Retinal pigment epithelial cell (primary cell): ENCODE measurements around the gene RASSF1.
"Not testable (repeated sequence)": the region's sequence is repeated elsewhere in the genome, so short reads cannot be mapped to it uniquely, and the experiment has no call there.

Experiments used
- DNase-seq: peaks from one replicate; pipeline ENCODE4 v3.0.0-alpha.2; 2010; ENCODE audit warnings: low read depth
- H3K4me3 ChIP-seq: 2 replicates; pipeline ENCODE4 v1.5.1; 2011; ENCODE audit warnings: mild to moderate bottlenecking, low read length, control low read depth, moderate library complexity
- TF ChIP-seq, protein P1 (sequence below): conservative IDR thresholded peaks from 2 replicates; pipeline ENCODE4 v1.5.1; 2011; ENCODE audit warnings: low read depth, low read length, control low read depth, inconsistent platforms

RASSF1 gene

DNA sequence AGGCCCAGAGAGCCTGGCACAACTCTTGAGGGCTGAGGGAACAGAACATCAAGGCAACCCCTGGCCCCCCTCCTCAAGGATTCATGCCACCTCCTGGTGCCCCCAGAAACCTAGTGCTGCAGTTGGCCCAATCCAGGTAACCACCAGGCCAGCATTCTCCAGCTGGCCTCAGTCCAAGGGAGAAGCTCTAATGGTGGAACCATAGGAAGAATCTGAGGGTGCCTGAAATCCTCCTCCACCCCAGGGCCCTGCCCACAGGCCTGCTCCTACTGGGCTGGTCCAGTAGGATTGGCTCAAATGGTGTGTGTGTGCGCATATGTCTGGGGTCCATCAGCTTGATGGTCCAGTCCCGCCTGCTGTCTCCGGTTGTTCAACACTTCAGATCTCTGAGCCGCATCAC lies 25.8 kb downstream of the RASSF1 start:
- H3K4me3 ChIP-seq: no peak overlapping the region
- TF ChIP-seq, protein P1, sequence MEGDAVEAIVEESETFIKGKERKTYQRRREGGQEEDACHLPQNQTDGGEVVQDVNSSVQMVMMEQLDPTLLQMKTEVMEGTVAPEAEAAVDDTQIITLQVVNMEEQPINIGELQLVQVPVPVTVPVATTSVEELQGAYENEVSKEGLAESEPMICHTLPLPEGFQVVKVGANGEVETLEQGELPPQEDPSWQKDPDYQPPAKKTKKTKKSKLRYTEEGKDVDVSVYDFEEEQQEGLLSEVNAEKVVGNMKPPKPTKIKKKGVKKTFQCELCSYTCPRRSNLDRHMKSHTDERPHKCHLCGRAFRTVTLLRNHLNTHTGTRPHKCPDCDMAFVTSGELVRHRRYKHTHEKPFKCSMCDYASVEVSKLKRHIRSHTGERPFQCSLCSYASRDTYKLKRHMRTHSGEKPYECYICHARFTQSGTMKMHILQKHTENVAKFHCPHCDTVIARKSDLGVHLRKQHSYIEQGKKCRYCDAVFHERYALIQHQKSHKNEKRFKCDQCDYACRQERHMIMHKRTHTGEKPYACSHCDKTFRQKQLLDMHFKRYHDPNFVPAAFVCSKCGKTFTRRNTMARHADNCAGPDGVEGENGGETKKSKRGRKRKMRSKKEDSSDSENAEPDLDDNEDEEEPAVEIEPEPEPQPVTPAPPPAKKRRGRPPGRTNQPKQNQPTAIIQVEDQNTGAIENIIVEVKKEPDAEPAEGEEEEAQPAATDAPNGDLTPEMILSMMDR: no peak
- no peak for DNase-seq

DNA sequence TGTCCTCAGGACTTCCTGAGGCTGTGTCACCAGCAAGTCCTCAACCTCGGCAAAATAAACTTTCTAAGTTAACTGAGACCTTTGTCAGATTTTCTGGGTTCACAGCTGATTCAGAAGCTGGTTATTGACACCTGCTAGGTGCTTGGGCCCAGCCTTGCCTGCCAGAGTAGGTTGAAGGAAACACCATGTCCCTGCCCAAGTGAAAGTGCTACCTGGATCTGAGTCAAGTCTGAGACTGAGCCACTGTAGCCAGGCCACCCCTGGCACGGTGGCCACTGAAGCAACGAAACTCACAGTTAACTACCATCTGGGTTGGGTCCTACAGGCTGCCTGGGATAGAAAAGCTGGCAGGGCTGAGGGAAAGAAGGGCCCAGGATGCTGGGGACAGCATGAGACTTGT lies 26.3 kb downstream of the RASSF1 start:
- H3K4me3 ChIP-seq: no peak overlapping the region
- TF ChIP-seq, protein P1: no peak
- DNase-seq: no peak

DNA sequence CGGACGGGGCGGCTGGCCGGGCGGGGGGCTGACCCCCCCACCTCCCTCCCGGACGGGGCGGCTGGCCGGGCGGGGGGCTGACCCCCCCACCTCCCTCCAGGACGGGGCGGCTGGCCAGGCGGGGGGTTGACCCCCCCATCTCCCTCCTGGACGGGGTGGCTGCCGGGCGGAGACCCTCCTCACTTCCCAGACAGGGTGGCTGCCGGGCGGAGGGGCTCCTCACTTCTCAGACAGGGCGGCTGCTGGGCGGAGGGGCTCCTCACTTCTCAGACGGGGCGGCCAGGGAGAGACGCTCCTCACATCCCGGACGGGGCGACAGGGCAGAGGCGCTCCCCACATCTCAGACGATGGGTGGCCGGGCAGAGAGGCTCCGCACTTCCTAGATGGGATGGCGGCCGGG lies 28.6 kb downstream of the RASSF1 start:
- H3K4me3 ChIP-seq, DNase-seq: not testable (repeated sequence)

DNA sequence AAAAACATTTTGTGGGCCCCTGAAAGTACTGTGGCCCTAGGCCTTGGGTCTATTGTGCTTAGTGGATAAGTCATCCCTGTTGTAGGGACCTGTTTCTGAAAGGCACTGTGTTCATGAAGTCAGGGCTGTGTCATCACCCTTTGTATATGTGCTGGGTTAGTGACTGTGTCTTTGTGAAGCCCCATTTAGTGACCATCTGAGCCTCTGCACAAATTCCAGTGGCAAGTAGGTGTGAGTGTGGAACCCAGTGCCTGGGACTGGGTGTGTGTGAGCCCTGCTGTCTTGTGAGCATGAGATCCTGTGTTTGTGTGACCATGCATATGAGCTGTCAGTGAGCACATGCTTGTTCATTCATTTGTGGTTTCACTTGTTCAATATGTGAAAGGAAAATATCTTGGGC lies 36.0 kb downstream of the RASSF1 start:
- TF ChIP-seq, protein P1: no peak
- DNase-seq: no peak

DNA sequence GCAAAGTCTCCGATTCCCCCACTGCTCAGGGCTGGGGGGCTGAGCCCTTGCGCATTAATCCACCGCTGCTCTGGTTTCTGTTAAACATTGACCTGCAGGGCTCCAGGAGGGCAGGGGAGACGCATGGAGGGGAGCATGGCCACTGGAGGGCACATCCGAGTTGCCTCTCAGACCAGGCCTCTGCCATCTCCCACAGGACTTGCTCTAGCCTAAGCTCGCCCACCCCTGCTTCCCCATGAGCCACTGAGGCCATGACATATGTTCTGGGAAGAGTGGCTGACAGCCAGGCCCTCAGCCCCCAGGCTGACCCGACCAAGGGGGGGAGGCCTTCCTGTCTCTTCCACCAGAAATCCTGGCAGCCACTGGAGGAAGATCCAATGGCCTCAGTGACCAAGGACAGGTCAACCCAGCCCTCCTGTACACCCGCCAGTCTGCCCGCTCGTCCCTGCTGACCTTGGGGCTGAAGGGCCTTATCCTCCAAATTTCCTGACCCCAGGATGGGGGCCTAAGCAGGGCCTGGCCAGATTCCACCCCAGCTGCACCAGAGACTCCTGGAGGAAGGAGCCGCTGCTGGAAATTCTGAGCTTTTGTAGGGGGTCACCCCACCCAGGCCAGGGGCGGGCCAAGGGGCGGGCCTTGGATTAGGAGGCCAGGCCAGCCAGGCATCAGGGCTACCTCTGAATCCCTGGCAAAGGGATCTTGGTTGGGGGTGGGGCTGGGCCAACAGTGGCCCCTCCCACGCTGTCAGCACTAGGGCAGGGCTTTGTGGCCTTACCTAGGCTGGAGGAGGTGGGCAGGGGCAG lies 37.4 kb downstream of the RASSF1 start, which contains the start of gene HYAL1:
Gene HYAL1 (minus strand): TSS at position 562 of the 803 bp plus-strand sequence. CDS start 618 bp downstream, outside the sequence.
- no peak within 1 kb of the TSS for H3K4me3 ChIP-seq
- no peak for DNase-seq
- TF ChIP-seq, protein P1: peak; percentile 24

More for the DNA sequence above, 36.0 kb downstream of the RASSF1 start:
- H3K4me3 ChIP-seq: no peak overlapping the region

DNA sequence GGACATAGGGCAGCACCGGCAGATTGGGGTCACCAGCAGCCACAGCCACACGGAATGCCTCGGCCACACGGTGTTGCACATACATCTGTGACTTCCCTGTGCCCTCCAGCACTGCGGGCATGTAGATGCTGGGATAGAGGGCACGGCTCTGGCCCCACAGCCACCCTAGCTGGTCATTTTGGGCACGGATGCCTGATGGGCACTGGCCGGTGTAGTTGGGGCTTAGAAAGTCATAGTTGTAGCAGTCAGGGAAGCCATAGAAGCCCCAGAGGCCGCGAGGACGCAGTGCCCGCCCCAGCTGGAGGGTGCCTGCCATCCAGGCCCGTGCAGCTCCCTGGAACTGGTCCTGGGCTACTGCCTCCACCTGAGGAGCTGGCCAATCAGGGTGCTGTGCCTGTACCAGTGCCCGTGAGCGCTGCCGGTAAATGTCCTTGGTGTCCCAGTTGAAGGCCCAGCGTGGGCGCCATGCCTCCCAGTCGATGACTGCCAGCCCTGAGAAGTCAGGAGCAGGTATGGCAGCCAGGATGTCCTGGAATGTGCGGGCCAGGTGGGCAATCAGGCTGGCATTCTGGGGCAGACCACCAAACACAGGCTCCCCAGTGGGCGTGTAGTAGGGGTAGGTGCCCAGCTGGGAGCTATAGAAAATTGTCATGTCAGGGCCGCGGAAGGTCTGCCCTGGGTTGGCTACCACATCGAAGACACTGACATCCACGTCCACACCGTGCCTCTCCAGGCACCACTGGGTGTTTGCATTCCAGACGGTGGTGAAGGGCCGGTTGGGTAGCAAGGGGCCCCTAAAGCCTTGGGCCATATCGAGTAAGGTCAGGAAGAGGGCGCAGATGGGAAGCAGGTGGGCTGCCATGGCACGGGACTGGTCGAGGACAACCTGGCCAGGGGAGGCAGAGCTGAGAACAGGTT lies 38.3 kb downstream of the RASSF1 start:
- TF ChIP-seq, protein P1: no peak
- no peak overlapping the region for H3K4me3 ChIP-seq
- no peak for DNase-seq

DNA sequence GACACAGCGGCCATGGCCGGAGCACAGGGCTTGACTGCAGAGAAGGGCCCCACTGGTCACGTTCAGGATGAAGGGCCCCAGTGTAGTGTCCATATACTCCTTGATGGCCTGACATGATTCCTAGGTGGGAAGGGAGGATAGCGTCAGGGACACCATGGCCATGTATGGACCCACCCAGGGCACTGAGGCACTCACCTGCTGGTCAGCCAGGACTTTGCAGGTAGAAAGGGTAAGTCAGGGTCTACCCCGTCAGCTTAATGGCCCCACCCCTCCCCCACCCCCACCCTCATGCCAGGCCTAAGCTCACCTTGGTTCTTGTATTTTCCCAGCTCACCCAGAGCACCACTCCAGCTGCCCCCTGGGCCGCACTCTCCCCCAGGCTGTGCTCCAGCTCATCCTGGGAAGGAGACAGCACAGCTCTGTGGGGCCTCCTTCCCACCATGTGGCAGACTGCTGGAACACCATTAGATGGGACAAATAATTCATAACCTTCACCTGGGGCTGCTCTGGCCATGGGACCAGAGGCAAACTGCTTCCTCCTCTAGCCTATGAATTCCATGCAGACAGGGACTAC lies 39.9 kb downstream of the RASSF1 start:
- TF ChIP-seq, protein P1: no peak
- no peak for DNase-seq
- H3K4me3 ChIP-seq: no peak overlapping the region
